Psoas muscle (tissue), 8 donors: Measurements from ENCODE around the gene PAXX. TPM values are rescaled to one million over a fixed set of nuclear protein-coding genes. Genes with fewer than 3 reads are reported as not detected.

Experiments used
- ATAC-seq, 4 donors: fragments of 200-7000 bp; cut with Tn5 transposase; one replicate each; pipeline ENCODE4 v1.9.1; 2020; ENCODE audit warnings: moderate library complexity in 3 of 4, mild to moderate bottlenecking in 2 of 4
- DNase-seq, 2 donors: peaks; one replicate each; pipeline ENCODE4 v3.0.0-alpha.2; 2020
- H3K27ac ChIP-seq: fragments of 200-600 bp; one replicate; pipeline ENCODE4 v1.8.0; 2022
- H3K27me3 ChIP-seq, 3 donors: fragments of 200-600 bp in 1 of 3; one replicate each; pipeline versions ENCODE4 v1.6.1 to v1.8.0; 2013 to 2022; ENCODE audit warnings: low read length in 2 of 3, mild to moderate bottlenecking in 2 of 3, moderate library complexity in 1 of 3; ENCODE audit not compliant: insufficient read depth in 3 of 3
- H3K36me3 ChIP-seq, 2 donors: fragments of 200-600 bp in 1 of 2; one replicate each; pipeline versions ENCODE4 v1.6.1 to v1.8.0; 2013 to 2022; ENCODE audit warnings: low read depth in 1 of 2, mild to moderate bottlenecking in 1 of 2, moderate library complexity in 1 of 2; ENCODE audit not compliant: insufficient read depth in 1 of 2
- H3K4me1 ChIP-seq: fragments of 200-600 bp; one replicate; pipeline ENCODE4 v1.8.0; 2022
- H3K4me3 ChIP-seq: fragments of 200-600 bp; one replicate; pipeline ENCODE4 v1.8.0; 2022; ENCODE audit warnings: mild to moderate bottlenecking
- H3K9me3 ChIP-seq: fragments of 200-600 bp; one replicate; pipeline ENCODE4 v1.8.0; 2022
- CTCF ChIP-seq: fragments of 200-600 bp; IDR thresholded peaks from one replicate; pipeline ENCODE4 v1.8.0; 2022; ENCODE audit warnings: antibody characterized with exemption
- WGBS, 3 donors: extraction: QIAGEN DNeasy Blood & Tissue Kit; methylation state at CpG; one replicate each; pipeline versions ENCODE4 v1.1.6 to v1.1.7; 2013; 5-methylcytosine and 5-hydroxymethylcytosine counted together
- intact Hi-C, 2 donors: fragments of 100-400 bp; cut with DNase I; formaldehyde crosslinking; loops; one replicate each; pipeline versions ENCODE4 v1.11.0 to v1.14.2; 2022
- polyA plus RNA-seq, 3 donors: library from polyadenylated mRNA; stranded (reverse); fragments of 200-250 nt; gene quantifications; one replicate each; pipeline ENCODE4 v1.2.3, GENCODE V29; 2013
- total RNA-seq, 4 donors: library from RNA; stranded (reverse); fragmentation: NEBNext Ultra II Directional in 2 of 4; extraction: Animal tissue kit (Norgen Biotek cat#: 25700) in 2 of 4; gene quantifications; one replicate each; pipeline versions ENCODE4 v1.2.1 to v1.2.4, GENCODE V29; 2021 to 2023
- donor health status: healthy with polysubstance abuse.
- donor health status: DM: no; HTN: no; CAD: no; lungs with moderate emphysema.
- donor health status: Bipolar disorder and iron deficiency.
- donor health status: healthy.
- donor health status: DM: yes; HTN: yes; CAD: no.
- donor health status: DM: no; HTN: no; CAD: no.
- donor health status: DM: no; HTN: no; CAD: no.
- donor health status: DM: yes; HTN: yes; CAD: no.

PAXX gene
- total and polyA plus RNA-seq, 7 donors: 9.4 to 39.2 (median 15.6) TPM

- TF ChIP-seq CTCF: no peak
- peaks cover 26% of the 10 kb centered on the region for H3K4me1 ChIP-seq
- H3K4me3 ChIP-seq: peak overlapping the region; percentile 43
- H3K27ac ChIP-seq: peak overlapping the region; percentile 87
- ATAC-seq: peak in 3 of 4 donors; percentile 6 to 15 (median 10)
- intact Hi-C loops: loop anchor here (5.0 kb wide), 2 partner anchors 45 to 100 kb away; partner anchors contain the start of genes PAXX (in 1 of the 2) and PHPT1 (in 1 of the 2)
- DNase-seq: peak; percentile 32 to 60
- no peaks in the 10 kb centered on the region for H3K27me3 ChIP-seq
- peaks cover 6 to 11% of the 10 kb centered on the region in 2 donors for H3K36me3 ChIP-seq
- no peaks in the 10 kb centered on the region for H3K9me3 ChIP-seq
- 26 to 37% (median 30%) methylated on average over 25 to 26 of the region's 26 CpGs for WGBS, 3 donors
These were observed 45.0 kb upstream of the PAXX start for GRCh38 chr9:136947028-136947891.

- intact Hi-C loops: loop anchor here (2.0 to 5.0 kb wide), 3 partner anchors 44 to 101 kb away; partner anchors contain the start of genes PAXX (in 1 of the 2) and PHPT1 (in 1 of the 2)
- Histone ChIP-seq H3K27me3 (no peaks in the 10 kb centered on the region), H3K4me1 (peaks cover 20% of the 10 kb centered on the region), H3K36me3 (peaks cover 0 to 3% of the 10 kb centered on the region in 2 donors), H3K27ac (peak overlapping the region; percentile 87), H3K4me3 (no peak overlapping the region), H3K9me3 (no peaks in the 10 kb centered on the region)
- DNase-seq: peak; percentile 59 to 79
- ATAC-seq: no peak
- TF ChIP-seq CTCF: peak; percentile 41
- WGBS, 3 donors: 37 to 44% (median 39%) methylated on average over 15 of the region's 15 CpGs
These were observed 44.2 kb upstream of the PAXX start for GRCh38 chr9:136947955-136948510.

- Histone ChIP-seq H3K36me3 (no peaks in the 10 kb centered on the region), H3K4me3 (peak overlapping the region; percentile 85), H3K9me3 (no peaks in the 10 kb centered on the region), H3K4me1 (peaks cover 20% of the 10 kb centered on the region), H3K27me3 (no peaks in the 10 kb centered on the region), H3K27ac (peak overlapping the region; percentile 87)
- 17 to 23% (median 18%) methylated on average over 17 to 22 of the region's 22 CpGs for WGBS, 3 donors
- TF ChIP-seq CTCF: no peak
- peak in 1 of 2 donors; percentile 13 for DNase-seq
- ATAC-seq: peak in 3 of 4 donors; percentile 1 to 6 (median 2)
- intact Hi-C loops: loop anchor here (2.0 to 5.0 kb wide), 3 partner anchors 43 to 102 kb away; partner anchors contain the start of genes PAXX (in 1 of the 2) and PHPT1 (in 1 of the 2)
These were observed 42.9 kb upstream of the PAXX start for GRCh38 chr9:136949239-136949816.

GRCh38 chr9:136949817-136950655, 42.2 kb upstream of the PAXX start:
- H3K27me3 ChIP-seq: no peaks in the 10 kb centered on the region
- peak overlapping the region; percentile 85 for H3K4me3 ChIP-seq
- WGBS, 3 donors: 2 to 3% (median 3%) methylated on average over 40 to 63 of the region's 63 CpGs
- DNase-seq (peak; percentile 94 to 96), ATAC-seq (peak; percentile 87 to 93 (median 89))
- no peak for TF ChIP-seq CTCF
- H3K9me3 ChIP-seq: no peaks in the 10 kb centered on the region
- peaks cover 20% of the 10 kb centered on the region for H3K4me1 ChIP-seq
- H3K27ac ChIP-seq: peak overlapping the region; percentile 87
- intact Hi-C loops: loop anchor here (2.0 to 5.0 kb wide), 4 partner anchors 42 to 158 kb away; partner anchors contain the start of genes PAXX (in 1 of the 2), PHPT1 (in 1 of the 2) and TMEM141 (in 1 of the 2)
- no peaks in the 10 kb centered on the region for H3K36me3 ChIP-seq
